Bronchial epithelial cell (primary cell): ENCODE measurements around the gene ITIH5. TPM values are rescaled to one million over a fixed set of nuclear protein-coding genes. Genes with fewer than 3 reads are reported as not detected.

ENCODE experiments used
- DNase-seq: peaks from one replicate; pipeline ENCODE4 v3.0.0-alpha.2; 2010; ENCODE audit warnings: low read depth
- FAIRE-seq: peaks from 2 replicates; lab custom pipeline; 2011; peaks lifted over from hg19 to GRCh38; lab: Jason Lieb, UNC
- H3K27me3 ChIP-seq: 2 replicates; pipeline ENCODE4 v1.5.1; 2011; ENCODE audit warnings: low read length; ENCODE audit not compliant: control insufficient read depth, insufficient read depth
- H3K36me3 ChIP-seq: 2 replicates; pipeline ENCODE4 v1.5.1; 2011; ENCODE audit warnings: low read length; ENCODE audit not compliant: control insufficient read depth, insufficient read depth
- H3K4me3 ChIP-seq: 2 replicates; pipeline ENCODE4 v1.5.1; 2011; ENCODE audit warnings: mild to moderate bottlenecking, low read depth, low read length, control low read depth
- total RNA-seq: library from RNA; depleted of rRNA; stranded (reverse); fragments of >200 nt; gene quantifications from 2 replicates; pipeline ENCODE4 v1.2.1, GENCODE V29; 2014
- TF ChIP-seq, protein P1 (sequence below): IDR thresholded peaks from 2 replicates; pipeline ENCODE4 v1.5.1; 2011; ENCODE audit warnings: mild to moderate bottlenecking, moderate library complexity, low read length, control low read depth, inconsistent platforms; ENCODE audit not compliant: insufficient read depth, severe bottlenecking

Gene ITIH5
- total RNA-seq, 1 donor from 2014 or later: not detected

GRCh38 chr10:7526017-7526400 is 140.8 kb downstream of the ITIH5 start:
- FAIRE-seq (no peak), DNase-seq (no peak)

DNA sequence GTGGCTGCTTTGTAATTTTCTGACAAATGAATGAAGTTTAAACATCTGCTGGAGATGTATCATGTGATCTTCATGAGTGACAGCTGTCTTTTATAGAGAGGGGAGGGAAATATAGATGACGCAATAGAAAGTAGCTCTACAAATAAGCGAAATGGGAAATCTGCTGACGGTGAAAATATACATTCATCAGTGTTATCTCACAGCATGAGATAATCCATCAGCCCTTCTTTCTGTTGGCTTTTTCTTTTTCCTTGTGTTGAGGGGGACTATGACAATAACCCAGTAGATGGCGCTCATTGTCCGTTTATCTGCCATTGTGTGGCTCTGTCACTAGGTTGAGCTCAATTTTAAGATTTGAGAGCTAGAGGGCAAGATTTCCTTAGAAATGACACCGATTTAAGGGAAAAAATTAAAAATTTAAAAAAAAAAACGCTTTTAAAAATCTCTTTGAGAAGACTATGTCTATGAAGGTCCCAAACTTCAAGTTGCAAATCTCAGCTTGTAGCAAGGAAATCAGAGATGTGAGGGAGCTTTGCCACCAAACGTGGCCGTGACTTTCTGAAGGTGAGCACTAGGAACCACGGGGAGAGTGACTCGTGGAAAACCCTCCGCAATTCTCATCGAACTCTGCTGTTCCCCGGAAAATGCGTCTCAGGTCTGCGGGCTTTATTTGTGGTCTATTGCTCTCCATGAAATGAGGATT is 141.3 kb downstream of the ITIH5 start:
- H3K4me3 ChIP-seq: no peak overlapping the region
- FAIRE-seq: no peak
- TF ChIP-seq, protein P1, sequence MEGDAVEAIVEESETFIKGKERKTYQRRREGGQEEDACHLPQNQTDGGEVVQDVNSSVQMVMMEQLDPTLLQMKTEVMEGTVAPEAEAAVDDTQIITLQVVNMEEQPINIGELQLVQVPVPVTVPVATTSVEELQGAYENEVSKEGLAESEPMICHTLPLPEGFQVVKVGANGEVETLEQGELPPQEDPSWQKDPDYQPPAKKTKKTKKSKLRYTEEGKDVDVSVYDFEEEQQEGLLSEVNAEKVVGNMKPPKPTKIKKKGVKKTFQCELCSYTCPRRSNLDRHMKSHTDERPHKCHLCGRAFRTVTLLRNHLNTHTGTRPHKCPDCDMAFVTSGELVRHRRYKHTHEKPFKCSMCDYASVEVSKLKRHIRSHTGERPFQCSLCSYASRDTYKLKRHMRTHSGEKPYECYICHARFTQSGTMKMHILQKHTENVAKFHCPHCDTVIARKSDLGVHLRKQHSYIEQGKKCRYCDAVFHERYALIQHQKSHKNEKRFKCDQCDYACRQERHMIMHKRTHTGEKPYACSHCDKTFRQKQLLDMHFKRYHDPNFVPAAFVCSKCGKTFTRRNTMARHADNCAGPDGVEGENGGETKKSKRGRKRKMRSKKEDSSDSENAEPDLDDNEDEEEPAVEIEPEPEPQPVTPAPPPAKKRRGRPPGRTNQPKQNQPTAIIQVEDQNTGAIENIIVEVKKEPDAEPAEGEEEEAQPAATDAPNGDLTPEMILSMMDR: peak; percentile 55
- no peaks in the 10 kb centered on the region for H3K27me3 ChIP-seq
- H3K36me3 ChIP-seq: no peaks in the 10 kb centered on the region
- peak; percentile 54 for DNase-seq

More at GRCh38 chr10:7526017-7526400, 140.8 kb downstream of the ITIH5 start:
- H3K36me3 ChIP-seq: no peaks in the 10 kb centered on the region
- no peak overlapping the region for H3K4me3 ChIP-seq
- TF ChIP-seq, protein P1: no peak
- no peaks in the 10 kb centered on the region for H3K27me3 ChIP-seq

- Histone ChIP-seq H3K27me3 (no peaks in the 10 kb centered on the region), H3K4me3 (no peak overlapping the region), H3K36me3 (no peaks in the 10 kb centered on the region)
- DNase-seq (no peak), FAIRE-seq (no peak)
- TF ChIP-seq, protein P1: no peak
Observed at GRCh38 chr10:7523656-7524055, 143.1 kb downstream of the ITIH5 start.

DNA sequence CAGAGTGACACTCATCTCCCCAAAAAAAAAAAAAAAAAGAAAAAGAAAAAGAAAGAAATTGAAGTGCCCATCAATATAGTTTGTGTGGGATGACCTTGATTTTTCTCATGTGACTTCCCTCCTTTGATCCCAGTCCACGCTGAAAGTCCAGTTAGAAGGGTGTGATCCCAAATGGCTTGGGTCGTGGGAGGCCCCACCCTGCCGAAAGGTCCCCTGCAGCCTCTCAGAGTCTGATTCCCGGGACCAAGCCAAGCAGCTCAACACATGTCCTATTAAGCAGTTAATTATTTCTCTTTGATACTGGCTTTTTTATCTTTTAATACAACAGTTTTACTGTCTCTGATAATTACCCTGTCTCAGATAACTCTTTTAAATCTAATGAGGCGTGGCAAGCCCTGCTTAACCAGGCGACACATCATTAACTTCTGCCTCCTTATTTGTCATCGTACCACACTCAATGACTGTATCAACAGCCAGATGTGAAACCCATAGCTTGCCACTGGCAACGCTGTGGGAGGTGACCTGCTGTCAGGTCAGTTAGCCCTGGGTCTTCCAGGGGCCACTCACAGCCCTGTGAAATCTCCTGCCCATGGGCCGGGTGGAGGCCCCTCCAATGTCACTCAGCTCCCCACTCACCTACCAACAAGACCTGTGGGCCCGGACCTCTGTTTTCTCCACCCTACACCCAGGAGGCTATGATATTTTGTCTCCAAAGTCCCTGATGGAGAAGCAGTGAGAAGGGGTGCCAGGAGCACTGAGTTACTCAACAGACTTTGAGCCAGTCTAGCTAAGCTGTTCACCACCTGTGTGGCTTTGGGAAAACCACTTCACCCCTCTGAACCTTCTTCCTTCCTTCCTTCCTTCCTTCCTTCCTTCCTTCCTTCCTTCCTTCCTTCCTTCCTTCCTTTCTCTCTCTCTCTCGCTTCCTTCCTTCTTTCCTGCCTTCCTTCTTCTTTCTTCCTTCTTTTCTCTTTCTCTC is 146.0 kb downstream of the ITIH5 start:
- Histone ChIP-seq H3K27me3 (no peaks in the 10 kb centered on the region), H3K36me3 (no peaks in the 10 kb centered on the region), H3K4me3 (no peak overlapping the region)
- TF ChIP-seq, protein P1: no peak
- DNase-seq (no peak), FAIRE-seq (no peak)

DNA sequence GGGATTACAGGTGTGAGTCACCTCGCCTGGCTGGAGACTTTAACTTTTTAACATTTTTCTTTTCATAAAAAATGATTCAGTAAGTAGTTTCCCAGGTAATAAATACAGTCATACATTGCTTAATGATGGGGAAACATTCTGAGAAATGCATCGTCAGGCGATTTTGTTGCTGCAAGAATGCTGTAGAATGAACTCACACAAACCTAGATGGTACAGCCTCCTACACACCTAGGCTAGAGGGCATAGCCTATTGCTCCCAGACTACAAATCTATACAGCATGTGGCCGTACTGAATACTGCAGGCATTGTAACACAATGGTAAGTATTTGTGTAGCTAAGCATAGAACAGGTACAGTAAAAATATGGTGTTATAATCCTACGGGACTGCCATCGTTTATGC is 147.4 kb downstream of the ITIH5 start:
- DNase-seq: peak; percentile 23
- FAIRE-seq: no peak
- H3K4me3 ChIP-seq: no peak overlapping the region
- TF ChIP-seq, protein P1: no peak
- no peaks in the 10 kb centered on the region for H3K36me3 ChIP-seq
- H3K27me3 ChIP-seq: no peaks in the 10 kb centered on the region
